ENCODE measurements around the gene NOS1AP.
"Not testable (repeated sequence)": the region's sequence is repeated elsewhere in the genome, so short reads cannot be mapped to it uniquely, and the experiment has no call there.

Gene NOS1AP

DNA sequence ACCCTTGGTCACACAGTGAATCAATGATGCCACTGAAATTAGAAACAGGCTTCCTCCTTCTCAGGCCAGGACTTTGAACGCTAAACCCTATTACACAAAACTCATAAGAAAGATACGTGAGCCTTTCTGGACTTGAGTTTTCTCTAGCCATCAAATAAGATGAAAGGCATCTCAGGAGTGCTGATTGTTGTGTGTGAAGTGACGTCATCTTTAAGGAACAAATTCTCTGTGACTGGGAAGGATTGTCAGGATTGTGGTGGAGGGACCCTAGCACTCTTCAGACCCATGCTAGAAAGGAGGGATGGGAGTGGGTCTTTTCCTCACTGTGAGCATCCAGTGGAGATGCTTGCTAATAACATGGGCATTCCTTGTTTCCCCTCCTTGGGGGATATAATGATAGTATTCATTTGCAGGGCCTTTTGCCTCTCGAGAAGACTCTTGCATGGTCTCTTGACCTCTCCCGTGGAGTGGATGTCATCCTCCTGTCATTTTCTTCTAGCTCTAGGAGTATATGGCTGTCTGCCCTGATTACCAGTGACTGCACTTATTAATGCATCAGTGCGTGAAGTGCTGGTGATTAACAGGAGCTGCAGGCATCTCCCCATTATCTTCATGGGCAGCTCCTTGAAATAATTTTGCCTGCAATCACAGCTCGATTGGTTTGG is 267.3 kb downstream of the NOS1AP start:
- no peak for DNase-seq (ENCODE audit: low spot score)

DNA sequence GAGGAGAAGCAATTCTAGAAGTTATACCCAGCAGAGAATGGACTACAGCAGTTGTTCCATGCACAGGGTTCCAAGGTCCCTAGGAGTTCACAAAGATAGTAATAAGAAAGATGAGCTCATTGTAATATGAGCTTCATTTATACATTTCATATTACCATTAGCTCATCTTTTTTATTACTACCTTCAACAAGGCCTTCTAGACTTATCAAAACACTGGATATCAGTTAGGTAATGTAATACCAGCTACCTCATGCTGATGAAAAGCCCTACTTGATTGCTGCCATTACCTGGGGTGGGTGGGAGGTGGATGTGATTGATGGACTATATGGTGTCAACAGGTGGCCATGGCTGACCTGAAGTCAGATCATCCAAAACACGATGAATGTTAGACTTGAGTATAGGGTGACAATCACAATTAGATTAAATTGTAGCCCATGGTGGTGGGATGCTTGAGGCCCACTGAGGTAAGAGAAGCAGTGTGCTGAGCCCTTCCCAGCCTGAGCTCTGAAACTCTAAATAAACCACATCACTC is 273.0 kb downstream of the NOS1AP start:
- no peak for DNase-seq (ENCODE audit: low spot score)

DNA sequence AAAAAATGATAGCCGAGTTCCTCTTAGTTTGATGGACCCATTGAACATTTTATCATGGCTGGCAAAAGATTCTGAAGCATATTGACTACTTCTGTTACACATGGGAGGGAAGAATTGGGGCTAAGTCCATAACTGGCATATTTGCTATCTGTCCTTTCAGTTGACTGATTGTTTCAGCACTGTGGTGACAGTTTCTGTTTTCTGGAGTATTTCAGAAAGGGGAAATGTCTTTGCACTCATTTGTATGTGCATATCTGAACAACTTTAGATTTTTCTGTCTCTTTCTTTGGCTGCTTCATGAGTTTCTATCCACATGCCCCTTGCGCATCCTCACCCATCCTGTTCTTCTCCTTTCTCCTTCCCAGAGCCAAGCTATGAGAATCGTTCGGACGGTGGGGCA is 274.0 kb downstream of the NOS1AP start:
- no peak for DNase-seq (ENCODE audit: low spot score)

DNA sequence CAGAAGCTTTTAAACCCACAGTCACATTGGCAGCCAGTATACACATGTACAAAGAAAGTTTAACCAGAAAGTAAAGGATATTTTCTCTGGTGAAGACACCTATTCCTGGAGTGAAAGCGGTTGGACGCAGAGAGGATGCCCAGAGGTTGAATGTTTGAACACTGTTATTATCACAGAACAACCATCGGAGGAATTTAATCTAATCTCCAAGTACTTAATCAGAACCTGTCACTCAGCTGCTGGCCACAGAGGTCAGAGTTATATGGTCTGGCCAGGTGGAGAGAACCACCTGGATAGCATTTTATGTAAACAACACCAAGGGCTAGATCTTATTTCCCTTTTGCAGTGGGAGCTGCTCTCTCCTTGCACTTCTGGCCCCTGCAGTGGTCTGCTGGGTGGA is 277.8 kb downstream of the NOS1AP start:
- no peak for DNase-seq (ENCODE audit: low spot score)

DNA sequence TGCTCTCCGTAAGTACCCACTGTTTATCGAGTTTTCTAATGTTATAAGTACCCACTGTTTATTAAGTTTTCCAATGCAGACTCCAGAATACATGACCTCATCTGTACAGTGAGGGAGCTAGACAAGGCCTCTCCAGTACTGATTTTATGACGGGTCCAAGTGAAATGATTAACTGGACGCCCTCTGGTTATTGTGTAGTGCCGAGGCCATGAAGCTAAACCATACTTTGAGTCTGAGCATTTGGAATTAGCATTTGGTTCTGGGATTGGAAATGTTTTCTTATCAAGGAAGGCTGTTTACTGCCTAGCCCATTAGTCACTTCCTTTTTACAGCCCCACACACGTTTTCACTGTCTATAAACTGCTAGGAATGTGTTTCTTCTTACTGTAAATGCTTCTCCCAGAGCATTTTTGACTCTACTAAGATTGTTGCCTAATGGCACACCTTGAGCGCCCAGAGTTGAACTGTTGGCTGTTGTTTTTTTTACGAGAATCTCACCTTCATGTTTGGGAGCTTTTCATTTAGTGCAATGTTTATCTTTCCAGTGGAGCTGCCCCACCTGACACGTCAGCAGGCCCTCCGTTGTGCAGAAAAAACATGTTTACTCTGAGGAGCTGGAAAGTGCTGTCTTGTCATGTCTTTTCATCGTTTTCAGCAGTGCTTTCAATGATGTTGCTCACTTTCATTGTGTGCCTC is 280.3 kb downstream of the NOS1AP start:
- no peak for DNase-seq (ENCODE audit: low spot score)

DNA sequence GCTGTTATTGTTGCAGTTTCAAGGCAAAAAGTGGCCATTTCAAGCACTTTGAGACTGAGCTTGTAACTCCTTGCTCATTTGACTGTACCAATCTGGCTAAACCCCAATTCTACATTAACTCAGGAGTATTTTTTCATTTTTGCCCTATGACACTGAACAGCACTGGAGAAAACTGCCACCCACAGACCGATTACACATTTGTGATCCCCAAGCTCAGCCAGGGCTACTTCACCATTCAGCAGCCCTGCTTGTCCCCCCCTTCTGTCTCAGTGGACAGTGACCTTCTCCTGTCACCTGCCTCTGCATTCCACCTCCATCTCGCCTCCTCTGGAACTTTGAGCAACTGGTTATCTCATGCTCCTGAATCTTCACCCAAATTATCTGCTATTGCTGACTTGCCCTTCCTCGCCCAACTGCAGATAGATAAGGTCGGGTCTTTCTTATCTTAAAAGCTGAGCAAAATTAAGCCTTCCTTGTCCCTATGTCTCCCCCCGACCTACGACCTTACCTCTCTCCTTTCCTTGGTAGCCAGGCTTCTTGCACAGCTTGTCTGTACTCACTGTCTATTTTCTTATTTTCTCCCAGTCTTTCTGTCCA is 281.9 kb downstream of the NOS1AP start:
- no peak for DNase-seq (ENCODE audit: low spot score)

DNA sequence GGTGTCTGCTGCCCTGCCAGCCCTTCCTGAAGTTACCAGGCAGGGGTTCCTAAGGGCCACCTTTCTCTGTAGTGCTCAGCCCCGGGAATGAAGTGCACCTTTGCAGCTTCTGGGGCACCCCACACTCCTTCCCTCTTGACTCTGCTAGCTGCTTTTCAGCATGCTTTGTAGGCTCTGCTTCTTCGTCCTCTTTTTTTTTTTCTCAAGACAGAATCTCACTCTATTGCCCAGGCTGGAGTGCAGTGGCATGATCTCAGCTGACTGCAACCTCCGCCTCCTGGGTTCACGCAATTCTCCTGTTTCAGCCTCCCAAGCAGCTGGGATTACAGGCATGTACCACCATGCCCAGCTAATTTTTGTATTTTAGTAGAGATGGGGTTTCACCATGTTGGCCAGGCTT is 282.4 kb downstream of the NOS1AP start:
- DNase-seq (ENCODE audit: low spot score): not testable (repeated sequence)

DNA sequence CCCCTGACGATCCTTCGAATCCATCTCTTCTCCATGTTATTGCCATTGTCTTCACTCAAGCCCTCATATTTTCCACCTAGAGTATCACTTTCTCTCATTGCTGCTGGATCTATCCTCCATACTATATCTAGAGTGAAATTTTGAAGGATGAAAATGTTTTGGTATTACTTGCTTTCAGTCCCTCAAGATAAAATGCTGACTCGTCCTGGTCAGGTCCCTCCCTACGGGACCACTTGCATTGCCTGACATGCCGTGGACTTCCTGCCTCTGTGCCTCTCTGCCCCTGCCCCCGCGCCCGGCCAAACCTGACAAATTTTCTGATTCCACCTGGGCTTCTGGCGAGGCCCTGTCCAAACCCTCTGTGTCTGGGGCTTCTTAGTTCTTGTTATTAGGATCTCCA is 283.6 kb downstream of the NOS1AP start:
- DNase-seq (ENCODE audit: low spot score): no peak

DNA sequence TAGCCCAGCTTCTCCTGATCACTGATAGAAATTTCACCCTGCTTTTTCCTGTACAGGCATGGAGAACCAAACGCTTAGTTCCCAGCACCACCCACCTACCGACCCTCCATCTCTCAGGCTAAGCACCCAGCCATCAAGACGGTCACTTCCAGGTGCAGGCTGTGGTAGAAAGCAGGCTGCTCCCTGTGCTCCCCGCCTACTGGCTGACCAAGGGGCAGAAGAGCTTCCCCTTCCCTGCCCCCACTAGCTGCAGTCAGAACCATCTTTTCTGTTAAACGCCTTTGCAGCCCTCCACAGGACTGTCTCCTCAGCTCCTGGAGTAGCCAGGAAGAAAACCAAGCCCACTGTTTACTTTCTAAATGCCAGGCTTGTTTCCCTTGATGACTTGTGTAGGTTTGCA is 284.2 kb downstream of the NOS1AP start:
- DNase-seq (ENCODE audit: low spot score): no peak

DNA sequence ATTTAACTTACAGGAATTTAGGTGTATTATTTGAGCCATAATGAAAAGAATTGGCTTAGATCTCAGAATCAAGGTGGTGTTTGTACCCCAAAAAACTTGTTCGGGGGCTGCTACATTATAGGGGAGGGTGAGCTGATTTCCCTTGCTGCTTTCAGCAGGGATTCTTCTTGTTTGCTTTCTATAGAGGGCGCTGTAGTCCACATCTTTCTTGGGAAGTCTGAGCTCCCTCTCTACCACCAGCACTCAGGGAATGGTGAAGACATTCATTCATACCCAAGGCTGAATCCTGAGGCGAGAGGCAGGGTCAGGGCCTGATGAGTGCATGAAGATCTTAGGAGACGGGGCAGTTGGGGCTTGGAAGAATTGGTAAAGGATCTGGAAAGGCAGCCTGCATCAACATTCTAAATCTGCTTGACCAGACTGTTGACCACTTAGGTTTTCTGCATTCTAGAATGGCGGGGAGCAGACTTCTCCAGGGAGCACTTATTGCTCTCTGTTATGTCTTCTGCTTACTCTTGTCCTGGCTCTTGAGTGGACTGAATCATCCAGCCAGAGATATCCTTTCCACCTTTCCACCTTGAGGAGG is 288.3 kb downstream of the NOS1AP start:
- DNase-seq (ENCODE audit: low spot score): no peak

DNA sequence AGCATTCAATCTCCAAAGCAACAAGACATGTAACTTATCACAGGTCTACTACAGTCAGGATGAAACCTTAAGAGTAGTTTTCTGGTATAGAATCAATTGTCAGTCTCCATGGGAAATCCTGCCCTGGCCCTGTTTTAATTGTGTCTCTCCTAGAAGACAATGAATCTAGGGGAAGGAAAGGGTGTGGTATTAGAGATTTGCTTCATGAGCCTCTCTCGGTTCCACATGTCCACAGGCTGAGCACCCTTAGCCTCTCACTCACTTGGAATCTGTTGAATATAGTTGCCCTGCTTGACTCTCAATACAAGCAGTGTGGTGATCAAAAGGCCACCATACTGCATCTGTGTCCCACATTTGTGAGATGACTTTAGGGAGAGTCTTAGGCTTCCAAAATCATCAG is 289.4 kb downstream of the NOS1AP start:
- DNase-seq (ENCODE audit: low spot score): no peak

DNA sequence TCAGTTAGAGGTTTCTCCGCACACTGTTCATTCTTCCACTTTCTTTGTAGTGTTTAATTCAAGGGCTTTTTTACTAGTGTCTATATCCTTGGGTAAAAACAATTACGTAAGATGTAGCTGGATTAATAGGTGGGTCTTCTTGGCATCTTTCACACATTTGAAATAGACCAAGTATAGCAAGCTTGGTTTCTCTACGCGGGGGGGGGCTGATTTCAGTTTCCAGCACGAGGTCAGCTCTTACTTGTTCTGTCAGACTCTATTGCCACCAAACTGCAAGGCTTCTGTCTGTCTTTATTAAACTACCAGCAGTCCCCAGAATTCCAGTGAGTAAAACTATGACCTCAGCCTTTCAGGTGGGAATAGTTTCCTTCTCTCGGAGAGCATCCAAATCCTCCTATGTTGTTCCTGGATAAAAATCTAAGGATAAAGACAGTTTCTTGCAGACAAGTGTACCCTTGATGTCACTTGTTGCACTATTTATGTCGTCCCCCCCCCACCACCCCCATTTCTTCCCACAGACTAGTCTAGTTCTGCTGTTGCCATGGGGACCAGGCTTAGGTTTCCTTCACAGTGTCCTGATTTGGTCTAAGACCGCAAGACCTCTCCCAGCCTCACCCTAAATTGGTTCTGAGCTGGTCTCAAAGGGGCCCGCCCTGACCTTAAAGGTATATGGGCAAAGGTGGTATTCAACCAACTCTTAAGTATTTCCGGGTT is 290.2 kb downstream of the NOS1AP start:
- no peak for DNase-seq (ENCODE audit: low spot score)

DNA sequence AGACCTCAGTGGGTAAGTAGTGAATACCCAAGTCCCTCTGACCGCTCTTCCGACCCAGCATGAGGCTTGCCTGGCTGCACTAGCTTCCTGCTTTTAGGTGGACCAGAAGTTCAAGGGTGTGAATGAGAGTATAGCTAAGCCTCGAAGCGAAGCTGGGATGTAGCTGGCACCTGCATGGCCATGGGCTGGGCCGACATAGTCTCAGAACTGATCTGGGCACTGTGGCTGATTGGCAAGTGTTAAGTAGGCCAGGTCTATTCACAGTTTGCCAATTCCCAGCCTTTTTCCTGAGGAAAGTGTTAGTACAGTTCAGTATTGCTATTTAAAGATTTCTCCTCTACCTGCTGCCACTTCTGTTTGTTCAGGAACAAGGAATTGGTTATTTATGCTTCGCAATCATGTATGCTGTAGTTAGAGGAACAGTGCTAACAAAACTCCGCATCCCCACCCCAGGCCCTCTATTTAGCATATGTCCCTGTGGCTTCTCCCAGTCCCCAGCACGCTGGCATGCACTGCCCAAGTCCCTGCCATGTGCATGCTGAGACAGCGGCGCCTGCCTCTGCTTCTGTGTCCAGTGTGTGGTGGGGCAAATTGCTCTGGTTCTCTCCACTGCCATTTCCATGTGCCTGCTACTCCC is 290.9 kb downstream of the NOS1AP start:
- no peak for DNase-seq (ENCODE audit: low spot score)

DNA sequence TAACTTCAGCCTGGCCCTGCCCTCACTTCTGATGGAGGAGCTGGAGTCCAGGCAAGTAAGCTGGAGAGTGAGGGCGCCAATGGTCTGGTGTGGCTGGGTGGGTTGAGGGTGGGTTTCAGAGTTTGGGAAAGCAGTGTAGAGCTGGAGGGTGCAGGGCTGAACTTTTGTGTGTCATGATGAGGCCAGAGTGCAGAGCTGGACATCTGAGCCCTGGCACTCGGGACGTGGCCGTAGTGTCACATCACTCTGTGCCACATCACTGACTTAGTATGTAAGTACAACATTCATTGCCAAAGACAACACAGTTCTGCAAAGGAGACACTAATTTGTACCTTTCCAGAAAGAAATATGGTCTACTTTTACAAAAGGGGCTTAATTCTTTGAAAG is 291.4 kb downstream of the NOS1AP start:
- DNase-seq (ENCODE audit: low spot score): no peak

DNA sequence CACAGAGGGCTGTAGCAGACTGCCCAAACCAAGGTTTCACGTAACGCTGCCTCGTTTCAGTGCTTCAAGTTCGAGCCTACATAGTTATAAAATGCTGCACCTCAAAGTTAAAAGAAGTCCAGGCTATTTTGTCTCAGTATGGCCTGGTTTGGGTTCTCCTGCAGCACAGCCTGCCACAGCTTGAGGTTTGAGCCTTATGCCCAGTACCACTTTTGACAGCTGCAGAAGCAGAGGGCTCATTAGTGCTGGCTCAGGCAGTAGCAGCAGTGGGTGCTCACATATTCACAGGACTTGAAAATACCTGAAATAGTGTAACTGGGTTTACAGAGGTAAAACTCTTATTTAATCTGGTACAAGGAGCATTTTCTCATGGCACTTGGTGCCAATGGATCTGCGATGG is 291.9 kb downstream of the NOS1AP start:
- DNase-seq (ENCODE audit: low spot score): no peak

DNA sequence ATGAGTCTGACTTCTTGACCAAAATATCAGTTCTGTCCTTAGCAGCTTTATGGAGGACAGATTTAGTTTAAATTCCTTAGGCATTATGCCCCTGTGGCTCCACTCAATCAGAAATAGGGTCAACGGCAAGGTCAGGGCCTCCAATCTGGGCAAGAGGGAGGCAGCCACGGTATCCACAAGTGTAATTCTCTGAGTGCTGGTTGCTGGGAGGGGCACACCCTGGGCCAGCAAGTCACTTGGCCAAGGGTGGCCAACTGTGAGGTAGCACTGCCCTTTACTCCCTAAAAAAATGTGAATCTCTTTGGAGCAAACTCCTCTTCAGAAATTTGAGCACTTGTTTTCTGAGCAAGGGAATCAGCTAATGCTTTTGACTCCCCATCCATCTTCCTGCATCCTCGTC is 294.3 kb downstream of the NOS1AP start:
- DNase-seq (ENCODE audit: low spot score): no peak

DNA sequence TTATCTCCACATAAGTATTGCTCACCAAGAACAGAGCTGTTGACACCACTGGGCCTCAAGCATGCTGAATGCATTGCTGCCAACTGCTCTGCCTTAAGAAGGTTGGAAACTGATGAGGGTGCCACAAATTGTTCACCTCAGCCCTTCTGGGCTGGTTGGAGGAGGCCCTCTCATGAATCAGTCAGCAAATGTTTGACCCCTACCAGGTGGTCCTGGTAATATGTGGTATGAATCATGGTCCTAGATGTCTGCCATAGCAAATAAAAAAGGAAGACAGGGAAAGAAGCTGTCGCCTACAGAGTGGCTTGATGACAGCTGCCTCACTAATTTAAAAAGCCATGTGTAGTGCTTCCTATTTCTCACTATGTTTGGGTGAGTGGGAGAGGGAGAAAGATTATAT is 295.0 kb downstream of the NOS1AP start:
- DNase-seq (ENCODE audit: low spot score): no peak

DNA sequence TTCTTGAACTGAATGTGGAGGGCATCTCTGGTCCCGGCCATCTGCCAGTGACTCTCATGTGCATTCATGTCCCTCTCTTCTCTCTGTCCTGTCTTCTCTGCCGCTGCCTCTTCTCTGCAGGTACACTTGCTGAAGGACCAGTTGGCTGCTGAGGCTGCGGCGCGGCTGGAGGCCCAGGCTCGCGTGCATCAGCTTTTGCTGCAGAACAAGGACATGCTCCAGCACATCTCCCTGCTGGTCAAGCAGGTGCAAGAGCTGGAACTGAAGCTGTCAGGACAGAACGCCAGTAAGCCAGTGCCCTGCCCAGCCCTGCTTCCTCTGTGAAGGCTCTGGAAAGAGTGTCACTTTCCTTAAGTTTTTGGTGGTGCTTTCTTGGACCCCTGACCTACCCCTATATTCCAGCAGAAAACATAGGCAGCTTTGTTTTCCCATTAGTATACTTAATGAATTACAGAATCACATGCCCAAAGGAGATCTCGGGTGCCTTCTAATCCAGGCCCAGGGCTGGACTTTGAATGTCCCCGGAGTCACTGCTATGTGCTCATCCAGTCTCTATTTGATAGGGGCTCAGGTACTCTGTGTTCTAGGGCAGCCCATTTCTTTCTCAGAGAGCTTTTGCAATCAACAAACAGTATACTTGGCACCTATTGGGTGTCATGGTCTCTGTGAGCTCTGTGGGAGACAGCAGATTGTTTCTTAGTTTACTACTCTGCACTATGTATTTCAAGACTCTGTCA is 296.0 kb downstream of the NOS1AP start:
- DNase-seq (ENCODE audit: low spot score): no peak

DNA sequence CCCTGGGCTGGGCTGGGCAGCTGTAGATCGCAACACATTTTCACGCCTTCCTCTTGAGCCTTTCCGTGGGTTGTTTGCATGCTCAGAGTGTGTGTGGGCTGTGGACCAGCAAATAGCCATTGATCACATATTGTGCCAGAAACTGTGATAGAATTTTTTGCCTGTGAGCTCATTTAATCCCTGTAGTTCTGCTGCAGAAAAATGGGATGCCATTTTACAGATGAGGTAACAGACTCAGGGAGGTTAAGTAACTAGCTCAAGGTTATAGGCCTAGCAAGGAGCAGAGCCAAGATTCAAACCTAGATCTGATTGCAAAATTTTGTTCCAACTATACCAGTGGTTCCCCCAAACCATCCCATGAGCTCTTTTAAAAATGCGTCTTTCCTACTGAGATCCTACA is 296.7 kb downstream of the NOS1AP start:
- no peak for DNase-seq (ENCODE audit: low spot score)

DNA sequence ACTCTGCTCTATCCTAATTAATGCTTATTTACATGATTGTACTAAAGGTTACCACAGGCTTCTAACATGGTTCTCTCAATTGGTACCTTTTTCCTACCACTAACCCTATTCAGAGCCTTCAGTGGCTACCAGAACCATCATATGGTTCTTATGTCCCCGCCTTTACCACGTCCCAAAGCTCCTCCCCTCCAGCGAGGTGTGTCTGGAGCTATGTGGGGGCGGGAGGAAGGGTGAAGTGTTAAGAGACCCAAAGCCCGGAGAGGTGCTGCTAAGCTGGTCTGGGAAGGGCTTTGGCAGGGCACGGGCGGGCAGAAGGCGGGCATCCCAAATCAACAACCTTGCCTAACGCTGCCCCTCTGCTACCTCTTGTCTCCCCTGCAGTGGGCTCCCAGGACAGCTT is 297.2 kb downstream of the NOS1AP start:
- DNase-seq (ENCODE audit: low spot score): no peak

DNA sequence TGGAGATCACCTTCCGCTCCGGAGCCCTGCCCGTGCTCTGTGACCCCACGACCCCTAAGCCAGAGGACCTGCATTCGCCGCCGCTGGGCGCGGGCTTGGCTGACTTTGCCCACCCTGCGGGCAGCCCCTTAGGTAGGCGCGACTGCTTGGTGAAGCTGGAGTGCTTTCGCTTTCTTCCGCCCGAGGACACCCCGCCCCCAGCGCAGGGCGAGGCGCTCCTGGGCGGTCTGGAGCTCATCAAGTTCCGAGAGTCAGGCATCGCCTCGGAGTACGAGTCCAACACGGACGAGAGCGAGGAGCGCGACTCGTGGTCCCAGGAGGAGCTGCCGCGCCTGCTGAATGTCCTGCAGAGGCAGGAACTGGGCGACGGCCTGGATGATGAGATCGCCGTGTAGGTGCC is 297.6 kb downstream of the NOS1AP start:
- no peak for DNase-seq (ENCODE audit: low spot score)
